ENCODE results near the gene TAF15. TPM values are rescaled to one million over a fixed set of nuclear protein-coding genes. Genes with fewer than 3 reads are reported as not detected.
A peak's percentile ranks its signal among the peaks of the same experiment; 100 is the strongest.

TAF15 gene
- 224 and 243 TPM in 2 replicates for total RNA-seq

- Mint-ChIP-seq H3K9me3 (no peaks in the 10 kb centered on the region), H3K4me3 (peak within 1 kb of the TSS; percentile 93), H3K27me3 (no peaks in the 10 kb centered on the region), H3K36me3 (ENCODE audit: low read depth) (peaks cover 23% of the 10 kb centered on the region), H3K4me1 (peaks cover 55% of the 10 kb centered on the region), H3K27ac (peak within 1 kb of the TSS; percentile 100)
- peak; percentile 88 for ATAC-seq (ENCODE audit: low read depth)
- intact Hi-C loops (cut with micrococcal nuclease), result loop anchor here (1.0 to 10.0 kb wide), 7 partner anchors 14 to 792 kb away; partner anchors contain the start of genes AP2B1, MMP28, MRM1 and SLFN5
- DNase-seq, result peak; percentile 91
- ChIA-PET CTCF (interaction anchor here (0.7 to 6.4 kb wide), 10 partner anchors 9 to 231 kb away, joined by 3 to 158 read pairs (median 4); partner anchors contain the start of genes C17orf50, MMP28 and PEX12), POLR2A (interaction anchor here (0.6 to 3.5 kb wide), 26 partner anchors 8 to 1550 kb away, joined by 3 to 121 read pairs (median 4); partner anchors contain the start of genes AATF, AP2B1, CCL5 and MMP28)
- no peak for TF ChIP-seq CTCF (IDR thresholded peaks at IDR 0.05)
Measured at GRCh38 chr17:35808962-35809854, at the start of gene TAF15. Gene TAF15, plus strand, starts transcription at chr17:35809484. Its CDS starts 86 bp downstream, at chr17:35809570.

DNA sequence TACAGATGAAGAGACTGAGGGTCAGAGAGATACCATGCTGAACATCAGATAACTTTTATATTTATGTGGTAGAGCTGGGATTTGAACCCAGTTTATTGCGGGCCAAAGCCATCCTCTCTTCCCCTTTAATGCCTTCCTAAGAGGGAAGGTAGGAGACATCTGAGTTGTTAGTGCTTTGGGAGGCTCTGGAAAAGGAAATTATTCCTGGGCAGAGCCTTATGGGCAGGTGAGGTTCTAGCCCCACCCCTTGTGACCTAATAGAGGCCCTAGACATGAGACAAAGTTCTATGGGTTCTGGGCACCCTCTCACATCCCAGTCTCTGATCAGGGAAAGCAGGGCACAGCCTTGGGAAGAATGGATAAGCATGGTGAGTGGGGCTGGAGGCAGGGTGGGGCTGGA lies 48.7 kb upstream of the TAF15 start, which contains the start of gene C17orf50:
Gene C17orf50 (plus strand): TSS at position 301 of the 400 bp plus-strand sequence. CDS start 55 bp downstream, at position 356.
- peaks cover 14% of the 10 kb centered on the region for H3K4me1 Mint-ChIP-seq
- H3K4me3 Mint-ChIP-seq, result no peak within 1 kb of the TSS
- peaks cover 1% of the 10 kb centered on the region for H3K36me3 Mint-ChIP-seq (ENCODE audit: low read depth)
- H3K27ac Mint-ChIP-seq, result no peak within 1 kb of the TSS
- ChIA-PET POLR2A (interaction anchor here (0.7 to 6.7 kb wide), 2 partner anchors 48 to 101 kb away, joined by 4 to 121 read pairs; partner anchors contain the start of gene TAF15), CTCF (interaction anchor here (1.1 to 6.0 kb wide), 3 partner anchors 13 to 147 kb away, joined by 3 to 158 read pairs (median 3); partner anchors contain the start of gene TAF15)
- intact Hi-C loops (cut with micrococcal nuclease), result loop anchor here (5.0 kb wide), 1 partner anchor 518 kb away; the partner anchor contains the start of gene SLFN5
- H3K9me3 Mint-ChIP-seq, result no peaks in the 10 kb centered on the region
- TF ChIP-seq CTCF (IDR thresholded peaks at IDR 0.05), result no peak
- DNase-seq (no peak), ATAC-seq (ENCODE audit: low read depth) (no peak)
- no peaks in the 10 kb centered on the region for H3K27me3 Mint-ChIP-seq

DNA sequence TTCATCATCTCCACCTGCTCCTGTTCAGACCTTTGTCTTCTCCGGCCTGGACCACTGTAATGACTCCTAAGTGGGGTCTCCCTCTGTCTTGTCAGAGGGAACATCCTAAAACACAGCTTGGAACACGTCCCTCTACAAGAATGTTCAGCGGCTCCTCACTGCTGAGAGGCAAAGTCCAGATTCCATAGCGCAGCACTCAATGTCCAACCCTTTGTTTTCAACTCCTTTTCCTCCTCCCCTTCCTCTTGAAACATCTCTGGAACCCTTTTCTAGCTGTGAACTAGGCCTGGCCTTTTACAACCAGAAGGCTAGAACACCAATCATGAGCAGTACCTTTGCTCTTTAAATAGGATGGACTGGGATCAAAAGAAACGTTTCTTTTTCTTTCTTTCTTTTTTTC lies 47.7 kb upstream of the TAF15 start:
- ChIA-PET CTCF (interaction anchor here (1.7 to 6.0 kb wide), 2 partner anchors 14 to 49 kb away, joined by 3 to 158 read pairs; partner anchors contain the start of gene TAF15), POLR2A (interaction anchor here (6.7 kb wide), 1 partner anchor 47 kb away, joined by 121 read pairs; the partner anchor contains the start of gene TAF15)
- H3K4me3 Mint-ChIP-seq, result no peak overlapping the region
- ATAC-seq (ENCODE audit: low read depth) (no peak), DNase-seq (no peak)
- intact Hi-C loops (cut with micrococcal nuclease), result loop anchor here (5.0 kb wide), 1 partner anchor 519 kb away; the partner anchor contains the start of gene SLFN5
- TF ChIP-seq CTCF (IDR thresholded peaks at IDR 0.05), result no peak
- H3K4me1 Mint-ChIP-seq, result peaks cover 9% of the 10 kb centered on the region
- peaks cover 1% of the 10 kb centered on the region for H3K36me3 Mint-ChIP-seq (ENCODE audit: low read depth)
- no peaks in the 10 kb centered on the region for H3K27me3 Mint-ChIP-seq
- H3K27ac Mint-ChIP-seq, result no peak overlapping the region
- no peaks in the 10 kb centered on the region for H3K9me3 Mint-ChIP-seq

GRCh38 chr17:35763767-35764122 lies 45.5 kb upstream of the TAF15 start:
- Mint-ChIP-seq H3K36me3 (ENCODE audit: low read depth) (peaks cover 1% of the 10 kb centered on the region), H3K4me1 (peaks cover 9% of the 10 kb centered on the region), H3K9me3 (no peaks in the 10 kb centered on the region), H3K4me3 (peak overlapping the region; percentile 91), H3K27ac (no peak overlapping the region), H3K27me3 (peaks cover 4% of the 10 kb centered on the region)
- ChIA-PET CTCF (interaction anchor here (0.8 to 6.0 kb wide), 28 partner anchors 8 to 187 kb away, joined by 3 to 158 read pairs (median 4); partner anchors contain the start of genes GAS2L2, MMP28, PEX12 and RASL10B), POLR2A (interaction anchor here (0.5 to 6.7 kb wide), 12 partner anchors 22 to 1344 kb away, joined by 3 to 121 read pairs (median 4); partner anchors contain the start of genes PEX12, RAD51D and TAF15)
- ATAC-seq (ENCODE audit: low read depth) (no peak), DNase-seq (no peak)
- no peak for TF ChIP-seq CTCF (IDR thresholded peaks at IDR 0.05)
- intact Hi-C loops (cut with micrococcal nuclease), result loop anchor here (1.0 to 5.0 kb wide), 4 partner anchors 41 to 521 kb away; partner anchors contain the start of genes AP2B1, SLFN5 and TAF15
